Retina (tissue), 1 donor: ENCODE measurements around the gene GABRB1.

Experiments
- DNase-seq: peaks from one replicate; pipeline ENCODE4 v3.0.0-alpha.2; 2016

The GABRB1 gene

GRCh38 chr4:47475411-47475810 lies 444.0 kb downstream of the GABRB1 start:
- no peak for DNase-seq
